Chondrocyte (in vitro differentiated cells): ENCODE results near the gene CCL28. TPM values are rescaled to one million over a fixed set of nuclear protein-coding genes. Genes with fewer than 3 reads are reported as not detected.

ENCODE experiments used
- DNase-seq: peaks from one replicate; pipeline ENCODE4 v3.0.0; 2021; ENCODE audit warnings: mixed read lengths, low spot score
- H3K27ac Mint-ChIP-seq: one replicate; pipeline ENCODE4 v1.8.0; 2021; ENCODE audit warnings: mild to moderate bottlenecking, moderate library complexity, mixed read lengths; ENCODE audit not compliant: unreplicated experiment
- H3K27me3 Mint-ChIP-seq: 2 replicates; pipeline ENCODE4 v1.8.0; 2021; ENCODE audit warnings: low read depth, mixed read lengths
- H3K36me3 Mint-ChIP-seq: 2 replicates; pipeline ENCODE4 v1.8.0; 2021; ENCODE audit warnings: low read depth, mixed read lengths
- H3K4me1 Mint-ChIP-seq: 2 replicates; pipeline ENCODE4 v1.8.0; 2021; ENCODE audit warnings: low read depth, mild to moderate bottlenecking, mixed read lengths
- H3K4me3 Mint-ChIP-seq: one replicate; pipeline ENCODE4 v1.8.0; 2021; ENCODE audit warnings: mild to moderate bottlenecking, moderate library complexity, mixed read lengths; ENCODE audit not compliant: unreplicated experiment
- H3K9me3 Mint-ChIP-seq: 2 replicates; pipeline ENCODE4 v1.8.0; 2021; ENCODE audit warnings: low read depth, mixed read lengths
- total RNA-seq: library from RNA; stranded (reverse); gene quantifications from 3 replicates; pipeline ENCODE4 v1.2.1, GENCODE V29; 2021
- TF ChIP-seq, protein P1 (sequence below): fragments of 200-600 bp; sonication (generic); IDR thresholded peaks from 2 replicates; pipeline ENCODE4 v1.5.0; 2021; ENCODE audit warnings: antibody characterized with exemption, mild to moderate bottlenecking, moderate library complexity

The CCL28 gene
- total RNA-seq, 1 donor from 2014 or later, result 0.10 TPM

DNA sequence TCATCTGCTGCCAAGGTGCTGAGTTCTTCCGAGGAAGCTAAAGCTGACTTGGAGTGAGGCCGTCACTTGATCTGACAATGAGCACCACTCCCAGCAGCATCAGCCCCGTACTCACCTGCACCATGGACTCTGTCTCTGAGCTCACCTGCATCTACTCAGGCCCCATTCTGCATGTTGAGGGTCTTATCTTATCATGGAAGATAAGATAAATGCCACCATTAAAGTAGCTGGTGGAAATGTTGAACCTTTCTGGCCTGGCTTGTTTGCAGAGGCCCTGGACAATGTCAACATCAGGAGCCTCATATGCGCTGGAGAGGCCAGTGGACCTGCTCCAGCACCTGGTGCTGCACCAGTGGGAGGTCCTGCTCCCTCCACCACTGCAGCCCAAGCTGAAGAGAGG is 64.0 kb downstream of the CCL28 start:
- Mint-ChIP-seq H3K4me3 (no peak overlapping the region), H3K36me3 (no peaks in the 10 kb centered on the region), H3K27me3 (peaks cover 20% of the 10 kb centered on the region), H3K9me3 (peaks cover 10% of the 10 kb centered on the region), H3K27ac (no peak overlapping the region), H3K4me1 (no peaks in the 10 kb centered on the region)
- no peak for DNase-seq
- TF ChIP-seq, protein P1, sequence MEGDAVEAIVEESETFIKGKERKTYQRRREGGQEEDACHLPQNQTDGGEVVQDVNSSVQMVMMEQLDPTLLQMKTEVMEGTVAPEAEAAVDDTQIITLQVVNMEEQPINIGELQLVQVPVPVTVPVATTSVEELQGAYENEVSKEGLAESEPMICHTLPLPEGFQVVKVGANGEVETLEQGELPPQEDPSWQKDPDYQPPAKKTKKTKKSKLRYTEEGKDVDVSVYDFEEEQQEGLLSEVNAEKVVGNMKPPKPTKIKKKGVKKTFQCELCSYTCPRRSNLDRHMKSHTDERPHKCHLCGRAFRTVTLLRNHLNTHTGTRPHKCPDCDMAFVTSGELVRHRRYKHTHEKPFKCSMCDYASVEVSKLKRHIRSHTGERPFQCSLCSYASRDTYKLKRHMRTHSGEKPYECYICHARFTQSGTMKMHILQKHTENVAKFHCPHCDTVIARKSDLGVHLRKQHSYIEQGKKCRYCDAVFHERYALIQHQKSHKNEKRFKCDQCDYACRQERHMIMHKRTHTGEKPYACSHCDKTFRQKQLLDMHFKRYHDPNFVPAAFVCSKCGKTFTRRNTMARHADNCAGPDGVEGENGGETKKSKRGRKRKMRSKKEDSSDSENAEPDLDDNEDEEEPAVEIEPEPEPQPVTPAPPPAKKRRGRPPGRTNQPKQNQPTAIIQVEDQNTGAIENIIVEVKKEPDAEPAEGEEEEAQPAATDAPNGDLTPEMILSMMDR, result no peak

GRCh38 chr5:43338862-43339261 is 73.3 kb downstream of the CCL28 start:
- no peak overlapping the region for H3K27ac Mint-ChIP-seq
- DNase-seq, result no peak
- peaks cover 13% of the 10 kb centered on the region for H3K9me3 Mint-ChIP-seq
- peaks cover 11% of the 10 kb centered on the region for H3K27me3 Mint-ChIP-seq
- peaks cover 5% of the 10 kb centered on the region for H3K36me3 Mint-ChIP-seq
- H3K4me1 Mint-ChIP-seq, result no peaks in the 10 kb centered on the region
- H3K4me3 Mint-ChIP-seq, result no peak overlapping the region
- TF ChIP-seq, protein P1, result no peak

- no peak for DNase-seq
- TF ChIP-seq, protein P1, result no peak
- peaks cover 6% of the 10 kb centered on the region for H3K36me3 Mint-ChIP-seq
- H3K27me3 Mint-ChIP-seq, result peaks cover 5% of the 10 kb centered on the region
- no peak overlapping the region for H3K27ac Mint-ChIP-seq
- H3K4me3 Mint-ChIP-seq, result no peak overlapping the region
- H3K4me1 Mint-ChIP-seq, result no peaks in the 10 kb centered on the region
- peaks cover 10% of the 10 kb centered on the region for H3K9me3 Mint-ChIP-seq
Observed at GRCh38 chr5:43336159-43336558, 76.0 kb downstream of the CCL28 start.

GRCh38 chr5:43335681-43336080 is 76.5 kb downstream of the CCL28 start:
- Mint-ChIP-seq H3K27me3 (peaks cover 5% of the 10 kb centered on the region), H3K27ac (no peak overlapping the region), H3K36me3 (peaks cover 6% of the 10 kb centered on the region), H3K4me3 (no peak overlapping the region), H3K4me1 (no peaks in the 10 kb centered on the region), H3K9me3 (peaks cover 10% of the 10 kb centered on the region)
- TF ChIP-seq, protein P1, result no peak
- DNase-seq, result no peak

DNA sequence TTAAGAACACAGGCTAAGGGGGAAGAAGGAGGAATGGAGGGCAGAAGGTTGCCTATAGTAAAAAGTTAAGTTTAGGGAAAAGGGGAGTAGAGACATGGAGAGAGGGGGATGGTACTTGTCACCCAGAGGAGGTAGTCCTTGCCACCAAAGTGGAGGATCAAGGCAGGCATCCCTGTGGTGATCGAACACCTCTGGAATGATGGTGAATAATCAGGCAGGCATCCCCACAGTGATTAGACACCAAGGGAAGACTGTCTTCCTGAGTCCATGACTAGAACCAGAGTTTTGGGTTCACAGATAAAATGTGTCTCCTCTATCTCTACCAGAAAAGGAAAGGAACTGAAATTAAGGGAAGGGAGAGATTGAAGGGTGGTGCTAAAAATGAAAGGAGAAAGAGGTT is 79.8 kb downstream of the CCL28 start:
- peaks cover 5% of the 10 kb centered on the region for H3K27me3 Mint-ChIP-seq
- H3K9me3 Mint-ChIP-seq, result peaks cover 10% of the 10 kb centered on the region
- TF ChIP-seq, protein P1, result no peak
- H3K4me3 Mint-ChIP-seq, result no peak overlapping the region
- H3K27ac Mint-ChIP-seq, result no peak overlapping the region
- DNase-seq, result no peak
- H3K4me1 Mint-ChIP-seq, result no peaks in the 10 kb centered on the region
- peaks cover 6% of the 10 kb centered on the region for H3K36me3 Mint-ChIP-seq

Other genes with a start within 250 kb of the CCL28 start
- gene NIM1K, start 220.2 kb downstream of the CCL28 start, total RNA-seq, result 0.41 to 0.67 TPM (median 0.44 TPM) in 3 replicates
- 77.8 to 86.9 TPM (median 86.9 TPM) in 3 replicates for gene HMGCS1, start 99.0 kb downstream of the CCL28 start, total RNA-seq
- gene TMEM267, start 71.5 kb upstream of the CCL28 start, total RNA-seq, result 26.6 to 36.6 TPM (median 32.3 TPM) in 3 replicates
- 1.8 to 2.4 TPM (median 1.9 TPM) in 3 replicates for gene C5orf34, start 102.8 kb upstream of the CCL28 start, total RNA-seq
- 82.3 to 105 TPM (median 104 TPM) in 3 replicates for gene PAIP1, start 144.7 kb upstream of the CCL28 start, total RNA-seq
- 106 to 120 TPM (median 114 TPM) in 3 replicates for gene NNT, start 190.8 kb upstream of the CCL28 start, total RNA-seq